ENCODE data around the gene EIF5. TPM values are rescaled to one million over a fixed set of nuclear protein-coding genes. Genes with fewer than 3 reads are reported as not detected.

Gene EIF5
- total and polyA plus RNA-seq, 2 of the 4 experiments (the other 2 are of a cell fraction), result 181 to 241 TPM

GRCh38 chr14:103372017-103372416 is 38.0 kb downstream of the EIF5 start:
- Histone ChIP-seq H3K4me1 (ENCODE audit: control insufficient read depth, insufficient read depth, low read length) (peaks cover 9% of the 10 kb centered on the region; the same call in 1 of the 2 replicates), H3K14ac (replicated peaks; ENCODE audit: low read depth, low read length) (no peak overlapping the region; the same call in 1 of the 2 replicates), H3K27ac (ENCODE audit: insufficient read depth, low read length) (peak overlapping the region; percentile 46), H3K23ac (ENCODE audit: low read depth, low read length) (no peak overlapping the region), H3K27me3 (ENCODE audit: control insufficient read depth, insufficient read depth, low read length) (no peaks in the 10 kb centered on the region), H2BK20ac (ENCODE audit: low read depth, low read length) (peak overlapping the region; percentile 34; the same call in 1 of the 2 replicates), H2AK9ac (replicated peaks; ENCODE audit: low read depth, low read length, poor library complexity) (no peak overlapping the region), H2BK120ac (ENCODE audit: low read depth, low read length) (peak overlapping the region; percentile 74), H2BK15ac (ENCODE audit: low read depth, low read length) (no peak overlapping the region; the same call in 2 of the 3 replicates), H3K36me3 (ENCODE audit: control insufficient read depth, insufficient read depth, low read length) (no peaks in the 10 kb centered on the region), H2AK5ac (ENCODE audit: low read depth, low read length) (peak overlapping the region; percentile 67), H3K4me3 (ENCODE audit: insufficient read depth, low read depth, low read length) (no peak overlapping the region), H3K4me2 (ENCODE audit: low read depth, low read length) (no peak overlapping the region), H3K9me3 (ENCODE audit: control insufficient read depth, insufficient read depth, low read length) (no peaks in the 10 kb centered on the region), H3K56ac (ENCODE audit: extremely low read depth, insufficient read depth, low read length) (no peak overlapping the region), H4K91ac (ENCODE audit: insufficient read depth, low read depth, low read length) (peak overlapping the region; percentile 82), H3K9ac (ENCODE audit: low read depth, low read length) (no peak overlapping the region), H3K79me1 (ENCODE audit: low read depth in 1 of 2, low read length in 2 of 2) (peaks cover 0 to 3% of the 10 kb centered on the region in 2 experiments; a peak in 1 of 4 replicates), H3K4ac (ENCODE audit: low read depth, low read length) (peak overlapping the region; percentile 72), H3K9me1 (ENCODE audit: insufficient read depth, low read length) (peaks cover 9% of the 10 kb centered on the region), H4K20me1 (ENCODE audit: insufficient read depth, low read length) (no peaks in the 10 kb centered on the region), H4K5ac (ENCODE audit: low read depth, low read length) (0 out of 2 replicates have a peak overlapping the region, but pooled peaks have one; percentile 38), H2AFZ (replicated peaks; ENCODE audit: low read length, poor library complexity) (no peak overlapping the region), H4K8ac (ENCODE audit: low read depth in 2 of 2, low read length in 2 of 2) (peak overlapping the region; percentile 58 to 92), H3K18ac (ENCODE audit: low read depth, low read length) (no peak overlapping the region), H2BK5ac (ENCODE audit: low read depth, low read length, poor library complexity, severe bottlenecking) (peak overlapping the region; percentile 64)
- in situ Hi-C loops (cut with MboI; ENCODE audit: low sequenced_read_pairs) (no loop called here), intact Hi-C loops (cut with micrococcal nuclease) (no loop called here), dilution Hi-C loops (cut with HindIII; ENCODE audit: low sequenced_read_pairs, unreplicated experiment) (no loop called here)
- CTCF ChIA-PET, result no interaction called here
- no peak for ATAC-seq (ENCODE audit: low read depth)
- TF ChIP-seq RFX5 (IDR thresholded peaks at IDR 0.05; ENCODE audit: low read depth, low read length) (no peak), RCOR1 (IDR thresholded peaks at IDR 0.05; ENCODE audit: insufficient replicate concordance, low read length) (no peak), BHLHE40 (IDR thresholded peaks at IDR 0.05; ENCODE audit: low read depth, low read length) (no peak), MXI1 (IDR thresholded peaks at IDR 0.05; ENCODE audit: borderline replicate concordance, low read depth, low read length) (no peak), SMC3 (IDR thresholded peaks at IDR 0.05; ENCODE audit: low read depth, low read length) (no peak)
- TF ChIP-seq, protein P1, sequence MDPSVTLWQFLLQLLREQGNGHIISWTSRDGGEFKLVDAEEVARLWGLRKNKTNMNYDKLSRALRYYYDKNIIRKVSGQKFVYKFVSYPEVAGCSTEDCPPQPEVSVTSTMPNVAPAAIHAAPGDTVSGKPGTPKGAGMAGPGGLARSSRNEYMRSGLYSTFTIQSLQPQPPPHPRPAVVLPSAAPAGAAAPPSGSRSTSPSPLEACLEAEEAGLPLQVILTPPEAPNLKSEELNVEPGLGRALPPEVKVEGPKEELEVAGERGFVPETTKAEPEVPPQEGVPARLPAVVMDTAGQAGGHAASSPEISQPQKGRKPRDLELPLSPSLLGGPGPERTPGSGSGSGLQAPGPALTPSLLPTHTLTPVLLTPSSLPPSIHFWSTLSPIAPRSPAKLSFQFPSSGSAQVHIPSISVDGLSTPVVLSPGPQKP (IDR thresholded peaks at IDR 0.05; ENCODE audit: borderline replicate concordance, low read depth, low read length), result no peak
- POLR2A ChIA-PET (ENCODE audit: unreplicated experiment), result no interaction called here
- WGBS, 2 experiments (ENCODE audit: extremely low coverage in 2 of 2, insufficient read length in 1 of 2), result no CpG with 5 or more reads among the region's 23 CpGs
- DNase-seq, result no peak
- no TSS peak for BruUV-seq (replicated peaks)
